Activated CD4-positive, alpha-beta T cell treated with anti-CD3 and anti-CD28 coated beads, Interleukin-2, amount 10 ng/mL, durations not matched to agents 7 days and 5 days (primary cell): ENCODE measurements around the gene ANKRD2. TPM values are rescaled to one million over a fixed set of nuclear protein-coding genes. Genes with fewer than 3 reads are reported as not detected.
"Not testable (repeated sequence)": the region's sequence is repeated elsewhere in the genome, so short reads cannot be mapped to it uniquely, and the experiment has no call there.

ENCODE experiments used
- CTCF ChIA-PET: fragments of 350-600 bp; sonication (Branson Sonifier 250); formaldehyde crosslinking; loops from one replicate; lab custom pipeline; 2021; ENCODE audit warnings: antibody characterized with exemption; lab: Charles Lee
- POLR2A ChIA-PET: fragments of 350-600 bp; sonication (Branson Sonifier 250); formaldehyde crosslinking; loops from one replicate; lab custom pipeline; 2021; ENCODE audit warnings: antibody characterized with exemption; lab: Charles Lee
- DNase-seq: peaks from one replicate; pipeline ENCODE4 v3.0.0-alpha.2; 2020
- H3K27ac Mint-ChIP-seq: one replicate; pipeline ENCODE4 v1.8.0; 2021; ENCODE audit warnings: mild to moderate bottlenecking, moderate library complexity, mixed read lengths
- H3K27me3 Mint-ChIP-seq: one replicate; pipeline ENCODE4 v1.8.0; 2021; ENCODE audit warnings: mixed read lengths
- H3K36me3 Mint-ChIP-seq: one replicate; pipeline ENCODE4 v1.8.0; 2021; ENCODE audit warnings: low read depth, mixed read lengths
- H3K4me1 Mint-ChIP-seq: one replicate; pipeline ENCODE4 v1.8.0; 2021; ENCODE audit warnings: mixed read lengths
- H3K4me3 Mint-ChIP-seq: one replicate; pipeline ENCODE4 v1.8.0; 2021; ENCODE audit warnings: mild to moderate bottlenecking, moderate library complexity, mixed read lengths
- H3K9me3 Mint-ChIP-seq: one replicate; pipeline ENCODE4 v1.8.0; 2021; ENCODE audit warnings: mixed read lengths
- total RNA-seq, 2 experiments: library from RNA; stranded (reverse); gene quantifications; one replicate each; pipeline ENCODE4 v1.2.3, GENCODE V29; 2021

ANKRD2 gene
- total RNA-seq: under 1 TPM in 1 of 2 experiments, not detected in 1; 0.37 TPM

DNA sequence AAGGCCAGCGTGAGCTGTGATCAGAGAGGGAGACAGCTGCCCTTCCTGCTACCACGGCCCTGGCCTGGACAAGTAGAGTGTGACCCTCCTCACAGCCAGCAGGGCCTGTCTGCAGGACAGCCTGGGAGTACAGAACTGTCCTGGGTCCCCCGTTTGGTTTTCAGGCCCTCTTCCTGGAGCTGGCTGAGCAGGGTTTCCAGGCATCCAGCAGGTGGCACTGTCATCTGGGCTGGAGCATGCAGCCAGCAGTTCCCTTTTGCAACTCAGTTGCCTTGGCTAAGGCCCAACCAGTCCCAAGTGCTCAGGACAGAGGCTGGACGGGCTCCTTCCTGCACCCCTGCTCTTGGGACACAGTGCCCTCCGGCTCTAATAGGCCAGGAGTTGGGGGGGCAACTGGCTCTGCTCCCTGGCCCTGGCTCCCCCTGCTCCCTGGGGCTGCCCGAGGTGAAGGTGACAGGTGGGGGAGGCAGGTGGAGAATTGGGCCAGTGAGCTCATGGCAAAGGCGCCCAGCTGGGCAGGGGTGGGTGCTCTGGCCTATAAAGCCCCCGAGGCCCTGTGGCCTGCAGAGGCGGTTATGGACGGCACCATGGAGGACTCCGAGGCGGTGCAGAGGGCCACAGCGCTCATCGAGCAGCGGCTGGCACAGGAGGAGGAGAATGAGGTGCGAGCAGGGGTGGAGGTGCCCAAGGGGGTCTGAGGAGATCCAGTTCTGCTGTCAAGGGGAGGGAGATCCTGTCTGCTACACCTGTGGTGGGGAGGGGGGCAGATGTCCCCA lies at the start of gene ANKRD2:
Gene ANKRD2, plus strand, starts transcription at position 566 of the 776 bp plus-strand sequence. Its CDS starts 10 bp downstream, at position 576.
- no peaks in the 10 kb centered on the region for H3K36me3 Mint-ChIP-seq
- H3K27ac Mint-ChIP-seq: no peak within 1 kb of the TSS
- CTCF ChIA-PET: interaction anchor here (0.6 to 2.5 kb wide), 15 partner anchors 9 to 152 kb away, joined by 3 to 11 read pairs (median 5); partner anchors contain the start of genes C10orf62 and HOGA1
- no peaks in the 10 kb centered on the region for H3K27me3 Mint-ChIP-seq
- DNase-seq: peak; percentile 71
- H3K4me3 Mint-ChIP-seq: no peak within 1 kb of the TSS
- POLR2A ChIA-PET: no interaction called here
- no peaks in the 10 kb centered on the region for H3K4me1 Mint-ChIP-seq
- H3K9me3 Mint-ChIP-seq: no peaks in the 10 kb centered on the region

- CTCF ChIA-PET: interaction anchor here (2.5 kb wide), 1 partner anchor 11 kb away, joined by 13 read pairs; no protein-coding TSS in a partner anchor
- POLR2A ChIA-PET: no interaction called here
- no peak overlapping the region for H3K4me3 Mint-ChIP-seq
- no peak for DNase-seq
- H3K36me3 Mint-ChIP-seq: no peaks in the 10 kb centered on the region
- H3K27ac Mint-ChIP-seq: no peak overlapping the region
- H3K4me1 Mint-ChIP-seq: no peaks in the 10 kb centered on the region
- H3K9me3 Mint-ChIP-seq: no peaks in the 10 kb centered on the region
- H3K27me3 Mint-ChIP-seq: peaks cover 11% of the 10 kb centered on the region
Observed at GRCh38 chr10:97522937-97523336, 49.6 kb upstream of the ANKRD2 start.

DNA sequence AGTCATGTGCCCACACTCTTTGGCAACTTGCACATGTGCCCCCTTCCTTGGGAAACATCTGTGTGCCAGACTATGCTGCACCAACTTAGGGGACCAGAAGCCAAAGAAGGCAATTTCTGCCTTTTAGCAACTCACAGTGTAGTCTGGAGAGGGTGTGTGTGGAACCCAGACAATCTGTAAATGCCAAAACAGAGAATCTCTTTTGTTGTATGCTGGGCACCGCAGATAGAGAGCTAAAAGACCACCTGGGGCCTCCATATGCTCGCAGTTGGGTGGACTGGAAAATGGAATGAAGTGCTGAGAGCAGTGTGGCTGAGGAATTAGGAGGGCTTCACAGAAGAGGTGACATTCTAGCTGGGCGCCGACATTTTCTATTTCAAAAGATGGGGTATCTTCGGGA lies 47.5 kb upstream of the ANKRD2 start:
- Mint-ChIP-seq H3K4me3 (no peak overlapping the region), H3K36me3 (no peaks in the 10 kb centered on the region), H3K27ac (no peak overlapping the region), H3K9me3 (no peaks in the 10 kb centered on the region), H3K27me3 (peaks cover 3% of the 10 kb centered on the region), H3K4me1 (no peaks in the 10 kb centered on the region)
- no peak for DNase-seq
- ChIA-PET CTCF (interaction anchor here (1.0 kb wide), 1 partner anchor 28 kb away, joined by 3 read pairs; no protein-coding TSS in a partner anchor), POLR2A (no interaction called here)

- Mint-ChIP-seq H3K4me3 (no peak overlapping the region), H3K36me3 (no peaks in the 10 kb centered on the region), H3K4me1 (no peaks in the 10 kb centered on the region), H3K27ac (no peak overlapping the region), H3K9me3 (no peaks in the 10 kb centered on the region), H3K27me3 (no peaks in the 10 kb centered on the region)
- CTCF ChIA-PET: interaction anchor here (1.0 kb wide), 1 partner anchor 28 kb away, joined by 3 read pairs; no protein-coding TSS in a partner anchor
- POLR2A ChIA-PET: no interaction called here
- no peak for DNase-seq
Observed at GRCh38 chr10:97525683-97526110, 46.9 kb upstream of the ANKRD2 start.

GRCh38 chr10:97528876-97529275 lies 43.7 kb upstream of the ANKRD2 start:
- H3K27me3 Mint-ChIP-seq, H3K36me3 Mint-ChIP-seq, CTCF ChIA-PET, H3K9me3 Mint-ChIP-seq, H3K4me3 Mint-ChIP-seq, H3K4me1 Mint-ChIP-seq, H3K27ac Mint-ChIP-seq, DNase-seq, POLR2A ChIA-PET: not testable (repeated sequence)

DNA sequence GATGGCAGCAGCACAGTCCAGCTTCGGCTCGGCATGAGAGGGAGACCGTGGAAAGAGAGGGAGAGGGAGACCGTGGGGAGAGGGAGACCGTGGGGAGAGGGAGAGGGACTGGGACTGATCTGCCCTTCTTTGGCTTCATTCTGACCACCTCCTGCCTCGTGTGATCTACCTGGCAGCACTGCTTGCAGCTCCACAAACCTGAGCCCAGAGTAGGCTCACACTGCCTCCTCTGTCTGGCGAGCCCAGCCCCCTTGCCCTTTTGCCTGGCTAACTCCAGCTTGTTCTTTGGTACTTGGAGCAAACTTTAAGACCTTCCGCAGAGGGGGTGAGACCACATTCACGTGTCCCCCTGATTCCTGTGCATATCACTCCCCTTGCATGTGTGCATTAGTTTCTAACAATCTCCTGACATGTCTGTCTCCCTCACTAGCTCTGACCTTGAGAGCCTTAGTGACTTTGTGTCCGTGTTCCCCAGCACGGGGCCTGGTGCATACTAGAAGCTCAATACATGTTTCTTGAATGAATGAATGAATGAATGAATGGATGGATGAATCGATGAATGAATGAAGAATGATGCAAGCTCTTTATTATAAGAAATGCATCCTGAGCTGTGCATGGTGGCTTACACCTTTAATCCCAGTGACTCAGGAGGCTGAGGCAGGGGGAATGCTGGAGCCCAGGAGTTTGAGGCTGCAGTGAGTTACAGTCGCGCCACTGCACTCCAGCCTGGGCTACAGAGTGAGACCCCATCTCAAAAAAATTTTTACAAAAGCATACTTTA lies 42.7 kb upstream of the ANKRD2 start:
- no peaks in the 10 kb centered on the region for H3K27me3 Mint-ChIP-seq
- no peaks in the 10 kb centered on the region for H3K9me3 Mint-ChIP-seq
- no peak overlapping the region for H3K27ac Mint-ChIP-seq
- ChIA-PET CTCF (no interaction called here), POLR2A (no interaction called here)
- DNase-seq: no peak
- no peaks in the 10 kb centered on the region for H3K36me3 Mint-ChIP-seq
- no peak overlapping the region for H3K4me3 Mint-ChIP-seq
- H3K4me1 Mint-ChIP-seq: no peaks in the 10 kb centered on the region

DNA sequence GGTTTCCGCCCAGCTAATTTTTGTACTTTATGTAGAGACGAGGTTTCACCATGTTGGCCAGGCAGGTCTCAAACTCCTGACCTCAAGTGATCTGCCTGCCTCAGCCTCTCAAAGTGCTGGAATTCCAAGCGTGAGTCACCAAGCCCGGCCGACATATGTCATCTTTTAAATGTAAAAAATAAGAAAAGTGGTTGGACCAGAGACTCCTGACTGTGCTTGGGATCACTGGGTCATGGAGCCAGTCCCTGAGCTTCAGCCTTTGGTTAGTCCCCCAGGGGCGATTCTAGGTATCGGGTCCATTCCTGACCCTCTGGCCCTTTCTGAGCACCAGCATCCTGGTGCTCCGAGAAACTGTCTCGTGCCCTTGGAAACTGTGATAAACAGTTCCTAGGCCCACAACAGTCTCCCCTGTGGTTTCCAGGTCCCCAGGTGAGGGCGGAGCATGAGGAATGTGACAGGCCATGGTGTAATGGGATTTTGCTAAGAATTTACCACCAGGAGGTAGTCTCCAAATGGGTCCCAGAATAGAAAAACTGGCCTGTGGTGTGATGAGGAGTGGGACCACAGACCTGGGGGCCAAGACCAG lies 41.1 kb upstream of the ANKRD2 start:
- Mint-ChIP-seq H3K27me3 (no peaks in the 10 kb centered on the region), H3K36me3 (no peaks in the 10 kb centered on the region)
- CTCF ChIA-PET: no interaction called here

GRCh38 chr10:97532935-97533671 lies 39.5 kb upstream of the ANKRD2 start:
- no peaks in the 10 kb centered on the region for H3K36me3 Mint-ChIP-seq
- H3K27me3 Mint-ChIP-seq: no peaks in the 10 kb centered on the region
- no peak overlapping the region for H3K4me3 Mint-ChIP-seq
- CTCF ChIA-PET: interaction anchor here (0.5 to 2.6 kb wide), 6 partner anchors 11 to 520 kb away, joined by 3 to 13 read pairs (median 4); no protein-coding TSS in a partner anchor
- H3K27ac Mint-ChIP-seq: no peak overlapping the region
- POLR2A ChIA-PET: no interaction called here
- H3K9me3 Mint-ChIP-seq: no peaks in the 10 kb centered on the region
- DNase-seq: no peak
- no peaks in the 10 kb centered on the region for H3K4me1 Mint-ChIP-seq

More for the DNA sequence above, 41.1 kb upstream of the ANKRD2 start:
- no peak for DNase-seq
- POLR2A ChIA-PET: no interaction called here
- H3K9me3 Mint-ChIP-seq: no peaks in the 10 kb centered on the region
- H3K27ac Mint-ChIP-seq: no peak overlapping the region
- no peak overlapping the region for H3K4me3 Mint-ChIP-seq
- no peaks in the 10 kb centered on the region for H3K4me1 Mint-ChIP-seq

DNA sequence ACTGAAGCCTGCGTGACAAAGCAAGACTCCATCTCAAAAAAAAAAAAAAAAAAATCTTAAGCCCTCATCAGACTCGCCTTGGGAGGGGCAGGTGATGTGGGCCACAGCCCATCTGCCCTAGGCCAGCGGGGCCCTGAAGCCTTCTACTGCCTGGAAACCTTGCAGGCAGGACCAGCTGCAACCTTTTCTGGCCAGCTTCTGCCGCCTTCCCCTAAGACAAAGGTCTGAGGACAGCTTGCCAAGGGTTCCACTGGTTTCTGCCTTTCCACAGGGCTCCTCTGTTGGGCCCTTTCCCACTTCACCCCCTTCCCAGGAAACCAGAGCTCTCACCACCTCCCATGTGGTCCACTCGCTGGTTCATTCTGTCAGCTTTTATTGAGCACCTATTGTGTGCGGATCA lies 38.7 kb upstream of the ANKRD2 start:
- Mint-ChIP-seq H3K4me3 (no peak overlapping the region), H3K4me1 (no peaks in the 10 kb centered on the region), H3K9me3 (no peaks in the 10 kb centered on the region), H3K36me3 (no peaks in the 10 kb centered on the region), H3K27me3 (no peaks in the 10 kb centered on the region), H3K27ac (no peak overlapping the region)
- ChIA-PET POLR2A (interaction anchor here (0.6 kb wide), 1 partner anchor 240 kb away, joined by 3 read pairs; no protein-coding TSS in a partner anchor), CTCF (interaction anchor here (0.5 to 2.6 kb wide), 11 partner anchors 12 to 519 kb away, joined by 3 to 13 read pairs (median 4); no protein-coding TSS in a partner anchor)
- DNase-seq: no peak

- CTCF ChIA-PET: interaction anchor here (0.7 to 2.6 kb wide), 10 partner anchors 11 to 57 kb away, joined by 3 to 13 read pairs (median 3); no protein-coding TSS in a partner anchor
- peak; percentile 24 for DNase-seq
- Mint-ChIP-seq H3K4me3 (no peak overlapping the region), H3K27me3 (no peaks in the 10 kb centered on the region), H3K36me3 (no peaks in the 10 kb centered on the region), H3K27ac (no peak overlapping the region), H3K9me3 (no peaks in the 10 kb centered on the region), H3K4me1 (no peaks in the 10 kb centered on the region)
- POLR2A ChIA-PET: no interaction called here
Observed at GRCh38 chr10:97534746-97535367, 37.7 kb upstream of the ANKRD2 start.

GRCh38 chr10:97537186-97537869 lies 35.3 kb upstream of the ANKRD2 start:
- ChIA-PET CTCF (interaction anchor here (0.6 kb wide), 1 partner anchor 70 kb away, joined by 5 read pairs; no protein-coding TSS in a partner anchor), POLR2A (no interaction called here)
- peaks cover 5% of the 10 kb centered on the region for H3K4me1 Mint-ChIP-seq
- H3K9me3 Mint-ChIP-seq: no peaks in the 10 kb centered on the region
- DNase-seq: no peak
- no peak overlapping the region for H3K4me3 Mint-ChIP-seq
- H3K27ac Mint-ChIP-seq: no peak overlapping the region
- no peaks in the 10 kb centered on the region for H3K36me3 Mint-ChIP-seq
- H3K27me3 Mint-ChIP-seq: no peaks in the 10 kb centered on the region
